HFF-Myc (cell line): ENCODE results near the gene STRIP2.

Experiments
- DNase-seq: peaks from one replicate; pipeline ENCODE4 v3.0.0-alpha.2; 2011; ENCODE audit warnings: low read depth; ENCODE audit errors: extremely low read depth
- H3K4me3 ChIP-seq: replicated peaks from 2 replicates; pipeline ENCODE4 v1.5.1; 2011; ENCODE audit warnings: low read depth, mild to moderate bottlenecking, control low read depth, low read length
- TF ChIP-seq, protein P1 (sequence below): IDR thresholded peaks from 2 replicates; pipeline ENCODE4 v1.5.1; 2012; ENCODE audit warnings: mild to moderate bottlenecking, low read depth, low read length, control low read depth; ENCODE audit errors: missing control alignments

The STRIP2 gene

GRCh38 chr7:129389829-129390228 is 44.4 kb upstream of the STRIP2 start:
- no peak overlapping the region for H3K4me3 ChIP-seq
- DNase-seq: no peak
- TF ChIP-seq, protein P1, sequence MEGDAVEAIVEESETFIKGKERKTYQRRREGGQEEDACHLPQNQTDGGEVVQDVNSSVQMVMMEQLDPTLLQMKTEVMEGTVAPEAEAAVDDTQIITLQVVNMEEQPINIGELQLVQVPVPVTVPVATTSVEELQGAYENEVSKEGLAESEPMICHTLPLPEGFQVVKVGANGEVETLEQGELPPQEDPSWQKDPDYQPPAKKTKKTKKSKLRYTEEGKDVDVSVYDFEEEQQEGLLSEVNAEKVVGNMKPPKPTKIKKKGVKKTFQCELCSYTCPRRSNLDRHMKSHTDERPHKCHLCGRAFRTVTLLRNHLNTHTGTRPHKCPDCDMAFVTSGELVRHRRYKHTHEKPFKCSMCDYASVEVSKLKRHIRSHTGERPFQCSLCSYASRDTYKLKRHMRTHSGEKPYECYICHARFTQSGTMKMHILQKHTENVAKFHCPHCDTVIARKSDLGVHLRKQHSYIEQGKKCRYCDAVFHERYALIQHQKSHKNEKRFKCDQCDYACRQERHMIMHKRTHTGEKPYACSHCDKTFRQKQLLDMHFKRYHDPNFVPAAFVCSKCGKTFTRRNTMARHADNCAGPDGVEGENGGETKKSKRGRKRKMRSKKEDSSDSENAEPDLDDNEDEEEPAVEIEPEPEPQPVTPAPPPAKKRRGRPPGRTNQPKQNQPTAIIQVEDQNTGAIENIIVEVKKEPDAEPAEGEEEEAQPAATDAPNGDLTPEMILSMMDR: no peak

DNA sequence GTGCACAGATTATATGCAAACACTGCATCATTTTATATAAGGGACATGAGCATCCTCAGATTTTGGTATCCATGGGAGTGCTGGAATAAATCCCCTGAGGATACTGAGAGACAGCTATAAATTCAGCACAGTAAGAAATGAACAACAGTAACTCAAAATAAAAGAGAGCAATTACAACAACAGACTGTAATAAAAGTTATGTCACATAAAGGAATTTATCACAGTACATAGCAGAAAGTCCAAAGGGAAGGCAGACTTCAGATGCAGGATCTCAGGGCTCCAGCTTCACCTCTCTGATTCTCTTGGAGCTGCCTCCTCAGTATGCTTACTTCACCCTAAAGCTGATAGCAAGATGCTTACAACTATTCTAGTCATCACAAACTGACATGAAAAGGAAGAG is 43.9 kb upstream of the STRIP2 start:
- no peak overlapping the region for H3K4me3 ChIP-seq
- TF ChIP-seq, protein P1: no peak
- no peak for DNase-seq

DNA sequence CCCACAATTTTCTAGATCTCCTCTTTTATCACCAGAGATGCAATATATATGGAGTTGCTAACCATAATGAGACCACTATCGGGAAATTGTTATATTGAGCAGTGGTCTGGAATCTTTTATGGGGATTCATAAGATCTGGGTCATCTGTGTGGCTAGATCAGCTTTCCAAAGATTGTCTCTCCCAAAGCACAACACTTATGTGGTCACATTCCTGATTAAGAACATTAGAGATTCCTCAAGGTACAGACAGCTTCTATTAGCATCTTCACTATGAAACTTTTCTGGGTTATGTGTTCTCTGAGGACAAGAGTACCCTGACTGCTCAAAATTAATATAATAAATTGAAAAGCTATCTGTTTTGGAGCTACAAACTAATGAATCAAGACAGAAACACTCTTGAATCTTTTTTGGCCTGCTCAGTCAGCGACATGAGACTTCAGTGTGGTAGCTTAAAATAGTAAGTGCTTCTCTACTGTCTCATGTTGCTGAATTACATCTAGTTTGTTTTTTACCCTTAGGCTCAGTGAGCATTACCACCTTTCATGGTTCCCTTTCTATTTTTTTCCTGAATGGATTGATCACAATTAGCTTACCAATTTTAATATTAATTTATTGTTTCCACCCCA is 42.6 kb upstream of the STRIP2 start:
- TF ChIP-seq, protein P1: no peak
- DNase-seq: no peak
- no peak overlapping the region for H3K4me3 ChIP-seq

GRCh38 chr7:129393255-129393654 is 41.0 kb upstream of the STRIP2 start:
- no peak for DNase-seq
- no peak overlapping the region for H3K4me3 ChIP-seq
- TF ChIP-seq, protein P1: no peak

- no peak for DNase-seq
- TF ChIP-seq, protein P1: no peak
- H3K4me3 ChIP-seq: no peak overlapping the region
Observed at GRCh38 chr7:129394101-129394500, 40.1 kb upstream of the STRIP2 start.

DNA sequence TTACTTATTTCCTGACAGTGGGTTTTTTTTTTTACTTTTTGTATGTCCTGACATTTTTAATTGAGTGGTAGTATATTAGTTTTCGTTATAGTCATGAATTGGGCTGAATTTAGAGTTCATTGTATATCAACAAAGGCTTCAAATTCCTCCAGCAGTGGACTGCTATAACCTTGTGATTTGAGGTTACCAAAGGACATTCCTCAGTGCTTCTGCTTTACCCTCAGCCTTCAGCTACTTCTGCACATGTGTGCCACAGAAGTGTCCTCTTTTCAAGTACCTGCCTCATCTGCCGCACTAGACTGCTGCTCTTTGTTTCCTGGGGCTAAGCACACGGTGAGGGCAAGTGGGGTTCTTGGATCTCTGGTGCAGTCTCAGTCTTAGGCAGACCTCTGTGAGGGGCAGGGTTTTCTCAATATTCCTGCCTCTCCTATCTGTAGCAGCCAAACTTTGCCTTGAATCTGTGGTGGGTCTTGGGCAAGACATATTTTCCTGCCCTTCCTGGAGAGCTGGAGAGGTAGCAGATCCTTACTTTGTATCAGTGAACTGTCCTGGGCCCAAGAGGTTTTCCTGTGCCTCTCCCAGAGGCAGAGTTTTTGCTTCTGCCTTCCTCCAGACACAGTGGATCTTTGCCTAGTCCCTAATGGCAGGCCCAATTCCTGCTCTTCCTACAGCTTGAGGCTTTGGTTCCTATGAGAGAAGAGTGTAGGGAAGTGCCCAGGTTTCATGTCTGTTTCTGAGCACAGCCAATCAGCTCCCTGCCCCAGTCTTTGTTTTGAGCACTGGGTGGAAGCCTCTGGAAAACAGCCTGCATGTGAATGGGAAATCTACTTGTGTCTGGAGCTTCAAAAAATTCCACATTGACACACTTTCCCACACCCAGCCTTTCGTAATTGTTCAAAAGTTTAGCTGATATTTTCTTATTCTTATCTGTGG is 39.0 kb upstream of the STRIP2 start:
- TF ChIP-seq, protein P1: no peak
- no peak for DNase-seq
- no peak overlapping the region for H3K4me3 ChIP-seq
